HL-60 (cell line): ENCODE measurements around the gene RALGPS2.

ENCODE experiments used
- GABPA ChIP-seq: IDR thresholded peaks from 2 replicates; pipeline ENCODE4 v1.6.1; 2012; ENCODE audit warnings: low read depth
- POLR2AphosphoS5 ChIP-seq: IDR thresholded peaks from 2 replicates; pipeline ENCODE4 v1.6.1; 2012; ENCODE audit warnings: low read depth
- TF ChIP-seq, protein P1 (sequence below): IDR thresholded peaks from one replicate; pipeline ENCODE4 v1.5.1; 2011; ENCODE audit warnings: low read length, control low read depth, inconsistent platforms; ENCODE audit not compliant: insufficient read depth
- TF ChIP-seq, protein P2 (sequence below): IDR thresholded peaks from 2 replicates; pipeline ENCODE4 v1.6.1; 2012; ENCODE audit warnings: low read depth; ENCODE audit not compliant: insufficient replicate concordance

DNA sequence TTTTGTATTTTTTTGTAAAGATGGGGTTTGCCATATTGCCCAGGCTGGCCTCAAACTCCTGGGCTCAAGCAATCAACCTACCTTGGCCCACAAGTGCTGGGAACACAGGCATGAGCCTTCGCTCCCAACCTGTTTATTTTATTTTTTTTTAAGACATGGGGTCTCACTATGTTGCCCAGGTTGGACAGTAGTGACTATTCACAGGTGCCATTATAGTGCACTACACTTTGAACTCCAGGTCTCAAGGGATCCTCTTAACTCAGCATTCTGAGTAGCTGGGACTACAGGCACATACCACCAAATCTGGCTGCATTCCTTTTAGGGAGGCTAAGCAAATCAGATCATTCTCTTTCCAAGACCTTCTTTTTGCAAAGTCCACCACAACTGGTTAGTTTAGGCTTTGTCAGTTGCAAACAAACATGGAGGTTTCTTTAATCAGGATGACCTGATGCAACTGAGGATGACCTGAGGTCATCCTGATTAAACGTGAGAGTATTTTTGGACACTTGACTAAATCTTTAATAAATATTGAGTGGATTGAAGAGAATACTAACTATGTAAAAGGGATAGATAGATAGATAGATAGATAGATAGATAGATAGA, 30.0 kb upstream of the RALGPS2 start:
- TF ChIP-seq, protein P1, sequence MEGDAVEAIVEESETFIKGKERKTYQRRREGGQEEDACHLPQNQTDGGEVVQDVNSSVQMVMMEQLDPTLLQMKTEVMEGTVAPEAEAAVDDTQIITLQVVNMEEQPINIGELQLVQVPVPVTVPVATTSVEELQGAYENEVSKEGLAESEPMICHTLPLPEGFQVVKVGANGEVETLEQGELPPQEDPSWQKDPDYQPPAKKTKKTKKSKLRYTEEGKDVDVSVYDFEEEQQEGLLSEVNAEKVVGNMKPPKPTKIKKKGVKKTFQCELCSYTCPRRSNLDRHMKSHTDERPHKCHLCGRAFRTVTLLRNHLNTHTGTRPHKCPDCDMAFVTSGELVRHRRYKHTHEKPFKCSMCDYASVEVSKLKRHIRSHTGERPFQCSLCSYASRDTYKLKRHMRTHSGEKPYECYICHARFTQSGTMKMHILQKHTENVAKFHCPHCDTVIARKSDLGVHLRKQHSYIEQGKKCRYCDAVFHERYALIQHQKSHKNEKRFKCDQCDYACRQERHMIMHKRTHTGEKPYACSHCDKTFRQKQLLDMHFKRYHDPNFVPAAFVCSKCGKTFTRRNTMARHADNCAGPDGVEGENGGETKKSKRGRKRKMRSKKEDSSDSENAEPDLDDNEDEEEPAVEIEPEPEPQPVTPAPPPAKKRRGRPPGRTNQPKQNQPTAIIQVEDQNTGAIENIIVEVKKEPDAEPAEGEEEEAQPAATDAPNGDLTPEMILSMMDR, result no peak
- TF ChIP-seq POLR2AphosphoS5 (no peak), GABPA (no peak)
- TF ChIP-seq, protein P2, sequence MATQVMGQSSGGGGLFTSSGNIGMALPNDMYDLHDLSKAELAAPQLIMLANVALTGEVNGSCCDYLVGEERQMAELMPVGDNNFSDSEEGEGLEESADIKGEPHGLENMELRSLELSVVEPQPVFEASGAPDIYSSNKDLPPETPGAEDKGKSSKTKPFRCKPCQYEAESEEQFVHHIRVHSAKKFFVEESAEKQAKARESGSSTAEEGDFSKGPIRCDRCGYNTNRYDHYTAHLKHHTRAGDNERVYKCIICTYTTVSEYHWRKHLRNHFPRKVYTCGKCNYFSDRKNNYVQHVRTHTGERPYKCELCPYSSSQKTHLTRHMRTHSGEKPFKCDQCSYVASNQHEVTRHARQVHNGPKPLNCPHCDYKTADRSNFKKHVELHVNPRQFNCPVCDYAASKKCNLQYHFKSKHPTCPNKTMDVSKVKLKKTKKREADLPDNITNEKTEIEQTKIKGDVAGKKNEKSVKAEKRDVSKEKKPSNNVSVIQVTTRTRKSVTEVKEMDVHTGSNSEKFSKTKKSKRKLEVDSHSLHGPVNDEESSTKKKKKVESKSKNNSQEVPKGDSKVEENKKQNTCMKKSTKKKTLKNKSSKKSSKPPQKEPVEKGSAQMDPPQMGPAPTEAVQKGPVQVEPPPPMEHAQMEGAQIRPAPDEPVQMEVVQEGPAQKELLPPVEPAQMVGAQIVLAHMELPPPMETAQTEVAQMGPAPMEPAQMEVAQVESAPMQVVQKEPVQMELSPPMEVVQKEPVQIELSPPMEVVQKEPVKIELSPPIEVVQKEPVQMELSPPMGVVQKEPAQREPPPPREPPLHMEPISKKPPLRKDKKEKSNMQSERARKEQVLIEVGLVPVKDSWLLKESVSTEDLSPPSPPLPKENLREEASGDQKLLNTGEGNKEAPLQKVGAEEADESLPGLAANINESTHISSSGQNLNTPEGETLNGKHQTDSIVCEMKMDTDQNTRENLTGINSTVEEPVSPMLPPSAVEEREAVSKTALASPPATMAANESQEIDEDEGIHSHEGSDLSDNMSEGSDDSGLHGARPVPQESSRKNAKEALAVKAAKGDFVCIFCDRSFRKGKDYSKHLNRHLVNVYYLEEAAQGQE, result no peak
